Neural crest cell (in vitro differentiated cells): ENCODE data around the gene LPCAT3. TPM values are rescaled to one million over a fixed set of nuclear protein-coding genes. Genes with fewer than 3 reads are reported as not detected.
A peak's percentile ranks its signal among the peaks of the same experiment; 100 is the strongest.

ENCODE experiments used
- DNase-seq: peaks from one replicate; pipeline ENCODE4 v3.0.0; 2021; ENCODE audit warnings: low read depth, mixed read lengths, low spot score
- H3K27ac Mint-ChIP-seq: one replicate; pipeline ENCODE4 v1.8.0; 2021; ENCODE audit warnings: mild to moderate bottlenecking, mixed read lengths; ENCODE audit not compliant: unreplicated experiment
- H3K27me3 Mint-ChIP-seq: 2 replicates; pipeline ENCODE4 v1.8.0; 2021; ENCODE audit warnings: low read depth, mild to moderate bottlenecking, mixed read lengths
- H3K36me3 Mint-ChIP-seq: 2 replicates; pipeline ENCODE4 v1.8.0; 2021; ENCODE audit warnings: low read depth, mild to moderate bottlenecking, mixed read lengths
- H3K4me1 Mint-ChIP-seq: 2 replicates; pipeline ENCODE4 v1.8.0; 2021; ENCODE audit warnings: mixed read lengths
- H3K4me3 Mint-ChIP-seq: one replicate; pipeline ENCODE4 v1.8.0; 2021; ENCODE audit warnings: mild to moderate bottlenecking, mixed read lengths
- H3K9me3 Mint-ChIP-seq: 2 replicates; pipeline ENCODE4 v1.8.0; 2021; ENCODE audit warnings: mixed read lengths
- total RNA-seq: library from RNA; stranded (reverse); gene quantifications from 2 replicates; pipeline ENCODE4 v1.2.1, GENCODE V29; 2021
- TF ChIP-seq, protein P1 (sequence below): fragments of 200-600 bp; sonication (generic); conservative IDR thresholded peaks from 2 replicates; pipeline ENCODE4 v1.5.0; 2021; ENCODE audit warnings: antibody characterized with exemption, mild to moderate bottlenecking

The LPCAT3 gene
- total RNA-seq, 1 donor from 2014 or later = 32.8 TPM

DNA sequence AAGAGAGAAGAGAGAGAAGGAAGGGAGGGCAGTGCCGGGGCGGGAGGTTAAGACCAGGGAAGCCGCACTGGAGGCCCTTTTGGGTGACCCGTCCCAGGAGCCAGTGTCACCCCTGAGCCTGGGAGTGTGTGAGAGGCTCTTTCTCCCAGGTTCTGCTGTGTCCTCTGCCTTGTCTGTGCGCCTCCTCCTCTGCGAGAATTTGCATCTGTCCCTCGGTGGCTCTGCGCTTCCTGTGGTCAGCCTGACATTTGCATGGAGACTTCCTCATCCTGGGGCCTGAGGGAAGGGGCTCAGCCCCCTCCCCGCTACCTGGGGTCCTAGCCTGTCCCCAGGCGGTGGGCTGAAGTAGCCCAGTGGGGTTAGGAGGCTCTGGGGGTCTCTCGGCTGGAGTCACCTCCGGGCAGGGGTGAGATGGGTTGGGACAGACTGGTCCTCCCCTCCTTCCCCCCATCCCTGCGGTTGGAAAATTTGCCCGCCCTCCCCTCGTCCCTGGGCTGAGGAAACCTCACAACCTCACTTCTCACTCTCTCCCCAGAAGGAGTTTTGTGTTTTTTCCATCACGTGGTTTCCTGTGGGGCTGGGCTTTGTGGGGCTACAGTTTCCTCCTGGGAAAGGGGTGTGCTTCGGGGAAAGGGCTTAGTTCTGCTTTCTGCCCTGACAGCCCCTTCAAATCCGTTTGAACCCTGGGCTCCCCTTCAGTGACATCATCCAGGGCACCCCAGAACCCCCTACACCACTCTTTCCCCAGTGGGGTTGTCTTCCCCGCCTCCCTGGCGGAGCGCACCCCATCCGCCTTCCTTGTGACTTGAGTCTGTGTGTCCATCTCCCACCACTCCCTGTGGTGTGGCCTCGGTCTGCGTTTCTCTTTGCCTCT is 64.6 kb downstream of the LPCAT3 start:
- DNase-seq = no peak
- Mint-ChIP-seq H3K36me3 (no peaks in the 10 kb centered on the region), H3K4me1 (peaks cover 18% of the 10 kb centered on the region), H3K27ac (peak overlapping the region; percentile 83), H3K9me3 (no peaks in the 10 kb centered on the region), H3K4me3 (no peak overlapping the region), H3K27me3 (no peaks in the 10 kb centered on the region)
- TF ChIP-seq, protein P1, sequence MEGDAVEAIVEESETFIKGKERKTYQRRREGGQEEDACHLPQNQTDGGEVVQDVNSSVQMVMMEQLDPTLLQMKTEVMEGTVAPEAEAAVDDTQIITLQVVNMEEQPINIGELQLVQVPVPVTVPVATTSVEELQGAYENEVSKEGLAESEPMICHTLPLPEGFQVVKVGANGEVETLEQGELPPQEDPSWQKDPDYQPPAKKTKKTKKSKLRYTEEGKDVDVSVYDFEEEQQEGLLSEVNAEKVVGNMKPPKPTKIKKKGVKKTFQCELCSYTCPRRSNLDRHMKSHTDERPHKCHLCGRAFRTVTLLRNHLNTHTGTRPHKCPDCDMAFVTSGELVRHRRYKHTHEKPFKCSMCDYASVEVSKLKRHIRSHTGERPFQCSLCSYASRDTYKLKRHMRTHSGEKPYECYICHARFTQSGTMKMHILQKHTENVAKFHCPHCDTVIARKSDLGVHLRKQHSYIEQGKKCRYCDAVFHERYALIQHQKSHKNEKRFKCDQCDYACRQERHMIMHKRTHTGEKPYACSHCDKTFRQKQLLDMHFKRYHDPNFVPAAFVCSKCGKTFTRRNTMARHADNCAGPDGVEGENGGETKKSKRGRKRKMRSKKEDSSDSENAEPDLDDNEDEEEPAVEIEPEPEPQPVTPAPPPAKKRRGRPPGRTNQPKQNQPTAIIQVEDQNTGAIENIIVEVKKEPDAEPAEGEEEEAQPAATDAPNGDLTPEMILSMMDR = no peak

DNA sequence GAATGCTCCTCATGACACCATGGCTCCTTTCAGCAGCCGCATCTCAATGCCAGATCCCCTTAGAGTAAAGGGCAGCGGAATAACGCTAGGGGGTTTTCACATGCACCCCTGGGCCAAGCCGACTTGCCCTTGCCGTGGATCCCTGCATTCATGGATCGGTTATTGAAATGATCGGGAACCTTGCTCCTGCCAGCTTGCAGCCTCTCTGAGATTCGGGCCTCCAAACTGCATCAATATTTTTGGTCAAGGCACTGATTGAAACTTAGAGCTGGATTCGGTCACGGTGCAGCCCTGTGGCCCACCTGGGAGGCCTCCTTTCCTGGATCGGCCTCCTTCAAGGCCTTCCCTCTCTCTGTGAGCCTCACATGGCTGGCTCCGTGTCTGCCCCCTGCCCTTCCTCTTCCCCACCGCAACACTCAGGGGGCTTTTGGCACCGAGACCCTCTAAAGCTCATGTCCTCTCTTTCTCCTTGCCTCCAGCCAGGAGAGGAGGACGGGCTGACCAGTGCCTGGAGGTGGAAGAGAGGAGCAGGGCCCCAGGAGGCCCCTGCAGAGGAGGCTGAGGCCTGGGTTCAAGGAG is 65.3 kb downstream of the LPCAT3 start:
- Mint-ChIP-seq H3K27ac (peak overlapping the region; percentile 71), H3K36me3 (no peaks in the 10 kb centered on the region), H3K9me3 (no peaks in the 10 kb centered on the region), H3K4me3 (no peak overlapping the region), H3K27me3 (no peaks in the 10 kb centered on the region), H3K4me1 (peaks cover 18% of the 10 kb centered on the region)
- TF ChIP-seq, protein P1 = no peak
- DNase-seq = no peak

DNA sequence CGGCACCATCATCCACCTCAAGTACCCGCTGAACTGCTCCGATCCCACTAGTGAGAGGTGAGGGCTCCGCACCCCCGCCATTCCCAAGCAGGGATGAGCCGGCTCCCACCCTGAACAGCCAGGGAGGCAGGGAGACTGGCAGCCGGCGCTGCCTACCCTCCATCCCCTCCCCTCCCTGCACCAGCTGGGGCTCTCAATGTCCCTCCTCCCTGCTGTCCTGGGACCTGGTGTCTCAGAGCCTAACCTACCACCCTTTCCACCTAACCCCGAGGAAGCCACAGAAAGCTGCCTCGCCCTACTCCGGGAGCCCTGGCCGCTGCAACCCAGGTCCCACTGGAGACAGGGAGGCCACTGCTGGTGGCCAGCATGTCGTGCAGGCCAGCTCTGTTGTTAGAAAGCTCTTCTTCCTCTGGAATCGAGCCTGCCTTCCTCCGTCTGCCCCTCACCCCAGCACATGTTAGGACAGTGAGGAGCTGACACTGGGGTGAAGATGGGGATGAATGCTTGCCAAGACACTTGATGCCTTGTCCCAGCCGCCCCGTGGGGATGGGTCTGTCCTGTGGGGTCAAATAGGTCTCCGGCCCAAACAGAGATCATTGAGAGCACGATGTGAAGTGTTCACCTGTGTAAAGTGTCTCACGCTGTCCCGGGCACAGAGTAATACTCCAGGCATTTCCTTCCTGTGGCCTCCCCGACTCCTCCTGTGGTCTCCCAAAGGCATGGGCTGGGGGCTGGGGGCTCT is 66.0 kb downstream of the LPCAT3 start:
- Mint-ChIP-seq H3K4me1 (peaks cover 18% of the 10 kb centered on the region), H3K27ac (peak overlapping the region; percentile 71), H3K4me3 (no peak overlapping the region), H3K9me3 (no peaks in the 10 kb centered on the region), H3K27me3 (no peaks in the 10 kb centered on the region), H3K36me3 (no peaks in the 10 kb centered on the region)
- TF ChIP-seq, protein P1 = no peak
- no peak for DNase-seq

DNA sequence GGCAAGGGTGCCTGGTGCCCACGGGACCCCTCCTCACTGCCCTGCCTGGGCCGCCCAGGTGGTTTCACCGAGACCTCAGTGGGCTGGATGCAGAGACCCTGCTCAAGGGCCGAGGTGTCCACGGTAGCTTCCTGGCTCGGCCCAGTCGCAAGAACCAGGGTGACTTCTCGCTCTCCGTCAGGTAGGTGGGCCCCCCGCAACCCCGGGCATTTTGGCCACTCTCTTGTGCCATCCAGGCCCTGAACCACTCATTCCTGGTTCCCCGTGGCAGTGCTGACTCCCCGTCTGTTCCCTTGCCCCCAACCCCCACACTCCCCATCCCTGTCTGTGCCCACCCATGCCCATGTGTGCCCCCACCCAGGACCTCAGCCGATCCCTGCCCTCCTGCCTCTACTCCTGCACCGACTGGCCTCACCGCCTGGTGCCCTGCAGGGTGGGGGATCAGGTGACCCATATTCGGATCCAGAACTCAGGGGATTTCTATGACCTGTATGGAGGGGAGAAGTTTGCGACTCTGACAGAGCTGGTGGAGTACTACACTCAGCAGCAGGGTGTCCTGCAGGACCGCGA is 66.6 kb downstream of the LPCAT3 start:
- Mint-ChIP-seq H3K27ac (no peak overlapping the region), H3K4me1 (peaks cover 24% of the 10 kb centered on the region)

More for the DNA sequence above, 66.6 kb downstream of the LPCAT3 start:
- no peaks in the 10 kb centered on the region for H3K9me3 Mint-ChIP-seq
- H3K4me3 Mint-ChIP-seq = no peak overlapping the region
- H3K36me3 Mint-ChIP-seq = peaks cover 4% of the 10 kb centered on the region
- DNase-seq = no peak
- H3K27me3 Mint-ChIP-seq = peaks cover 4% of the 10 kb centered on the region
- TF ChIP-seq, protein P1 = no peak
